ENCODE data around the gene ZNF860.

DNA sequence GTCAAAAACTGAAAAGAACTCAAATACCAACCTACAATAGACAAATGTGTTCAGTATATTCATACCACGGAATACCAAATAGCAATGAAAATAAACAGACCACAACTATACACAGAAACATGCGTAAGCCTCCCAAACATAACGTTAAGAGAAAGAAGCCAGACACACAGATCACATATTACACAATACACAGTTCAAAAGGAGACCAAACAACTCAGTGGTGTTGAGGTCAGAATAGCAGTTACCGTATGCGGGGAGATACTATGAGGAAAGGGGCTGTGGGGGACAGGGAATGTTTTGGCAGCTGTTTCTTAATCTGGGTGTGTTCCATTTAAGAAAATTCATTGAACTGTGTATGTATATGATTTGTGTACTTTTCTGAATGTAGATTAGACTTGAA, 7.1 kb upstream of the ZNF860 start:
- TF ChIP-seq, protein P1, sequence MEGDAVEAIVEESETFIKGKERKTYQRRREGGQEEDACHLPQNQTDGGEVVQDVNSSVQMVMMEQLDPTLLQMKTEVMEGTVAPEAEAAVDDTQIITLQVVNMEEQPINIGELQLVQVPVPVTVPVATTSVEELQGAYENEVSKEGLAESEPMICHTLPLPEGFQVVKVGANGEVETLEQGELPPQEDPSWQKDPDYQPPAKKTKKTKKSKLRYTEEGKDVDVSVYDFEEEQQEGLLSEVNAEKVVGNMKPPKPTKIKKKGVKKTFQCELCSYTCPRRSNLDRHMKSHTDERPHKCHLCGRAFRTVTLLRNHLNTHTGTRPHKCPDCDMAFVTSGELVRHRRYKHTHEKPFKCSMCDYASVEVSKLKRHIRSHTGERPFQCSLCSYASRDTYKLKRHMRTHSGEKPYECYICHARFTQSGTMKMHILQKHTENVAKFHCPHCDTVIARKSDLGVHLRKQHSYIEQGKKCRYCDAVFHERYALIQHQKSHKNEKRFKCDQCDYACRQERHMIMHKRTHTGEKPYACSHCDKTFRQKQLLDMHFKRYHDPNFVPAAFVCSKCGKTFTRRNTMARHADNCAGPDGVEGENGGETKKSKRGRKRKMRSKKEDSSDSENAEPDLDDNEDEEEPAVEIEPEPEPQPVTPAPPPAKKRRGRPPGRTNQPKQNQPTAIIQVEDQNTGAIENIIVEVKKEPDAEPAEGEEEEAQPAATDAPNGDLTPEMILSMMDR (IDR thresholded peaks at IDR 0.05): no peak
- TF ChIP-seq POLR2A (IDR thresholded peaks at IDR 0.05): no peak

All from body of pancreas (tissue), 4 donors.